Common myeloid progenitor, CD34-positive (primary cell): ENCODE data around the gene ATP1B1.

ENCODE experiments used
- CTCF ChIA-PET: fragments of 350-600 bp; sonication (Branson Sonifier 250); formaldehyde crosslinking; loops from one replicate; lab custom pipeline; 2021; ENCODE audit warnings: antibody characterized with exemption; lab: Charles Lee
- POLR2A ChIA-PET: fragments of 350-600 bp; sonication (Branson Sonifier 250); formaldehyde crosslinking; loops from one replicate; lab custom pipeline; 2021; ENCODE audit warnings: antibody characterized with exemption; lab: Charles Lee
- DNase-seq, 3 donors: peaks; one replicate each; pipeline versions ENCODE4 v3.0.0 to v3.0.0-alpha.2; 2013
- H3K27ac ChIP-seq, 2 experiments: 1 replicate in 1 of 2; 2 replicates in 1 of 2; pipeline ENCODE4 v1.7.0; 2013; ENCODE audit warnings: inconsistent platforms in 2 of 2, low read length in 2 of 2, mild to moderate bottlenecking in 2 of 2, low read depth in 1 of 2, moderate library complexity in 1 of 2; ENCODE audit not compliant: severe bottlenecking in 2 of 2, insufficient read depth in 1 of 2, poor library complexity in 1 of 2
- H3K27me3 ChIP-seq, 5 experiments: replicated peaks in 2 of 5; 1 replicate in 3 of 5; 2 replicates in 2 of 5; pipeline versions ENCODE4 v1.6.1 to v1.7.0; 2013; ENCODE audit warnings: low read length in 4 of 5, mild to moderate bottlenecking in 2 of 5, moderate library complexity in 2 of 5, inconsistent platforms in 1 of 5; ENCODE audit not compliant: insufficient read depth in 5 of 5, control insufficient read depth in 4 of 5
- H3K36me3 ChIP-seq, 4 experiments: 1 replicate in 2 of 4; 2 replicates in 2 of 4; pipeline versions ENCODE4 v1.6.1 to v1.7.0; 2013; ENCODE audit warnings: low read length in 3 of 4, control low read depth in 1 of 4, mild to moderate bottlenecking in 1 of 4; ENCODE audit not compliant: control insufficient read depth in 4 of 4, insufficient read depth in 4 of 4
- H3K4me1 ChIP-seq, 4 experiments: 1 replicate in 3 of 4; 2 replicates in 1 of 4; pipeline versions ENCODE4 v1.6.1 to v1.7.1; 2013; ENCODE audit warnings: low read length in 3 of 4, mild to moderate bottlenecking in 3 of 4, control low read depth in 1 of 4, inconsistent platforms in 1 of 4, moderate library complexity in 1 of 4; ENCODE audit not compliant: control insufficient read depth in 4 of 4, insufficient read depth in 4 of 4; ENCODE audit errors: control extremely low read depth in 1 of 4
- H3K4me3 ChIP-seq, 7 experiments: 1 replicate in 4 of 7; 2 replicates in 3 of 7; pipeline versions ENCODE4 v1.5.1 to v1.7.0; 2013; ENCODE audit warnings: mild to moderate bottlenecking in 7 of 7, low read length in 6 of 7, moderate library complexity in 6 of 7, inconsistent platforms in 2 of 7, low read depth in 2 of 7, control low read depth in 1 of 7; ENCODE audit not compliant: insufficient read depth in 4 of 7, control insufficient read depth in 1 of 7; ENCODE audit errors: extremely low read depth in 1 of 7
- H3K9me3 ChIP-seq, 5 experiments: 1 replicate in 4 of 5; 2 replicates in 1 of 5; pipeline versions ENCODE4 v1.6.1 to v1.7.1; 2013; ENCODE audit warnings: low read length in 4 of 5, mild to moderate bottlenecking in 2 of 5, inconsistent platforms in 1 of 5, low read depth in 1 of 5, moderate library complexity in 1 of 5; ENCODE audit not compliant: control insufficient read depth in 4 of 5, insufficient read depth in 2 of 5; ENCODE audit errors: control extremely low read depth in 1 of 5
- WGBS: methylation state at CpG from one replicate; pipeline ENCODE4 v1.1.5; 2013; ENCODE audit not compliant: insufficient coverage; 5-methylcytosine and 5-hydroxymethylcytosine counted together

The ATP1B1 gene

GRCh38 chr1:169103002-169103401 is 3.5 kb upstream of the ATP1B1 start:
- Histone ChIP-seq H3K4me1 (peaks cover 9 to 19% (median 15%) of the 10 kb centered on the region in 4 experiments), H3K4me3 (no peak overlapping the region), H3K27ac (no peak overlapping the region), H3K9me3 (no peaks in the 10 kb centered on the region), H3K27me3 (no peaks in the 10 kb centered on the region), H3K36me3 (no peaks in the 10 kb centered on the region)
- POLR2A ChIA-PET, result no interaction called here
- 93% methylated on average over 5 of the region's 5 CpGs for WGBS
- CTCF ChIA-PET, result interaction anchor here (1.0 to 1.4 kb wide), 2 partner anchors 18 to 245 kb away, joined by 5 read pairs; no protein-coding TSS in a partner anchor
- no peak for DNase-seq

- WGBS, result 88% methylated on average over 5 of the region's 6 CpGs
- no peaks in the 10 kb centered on the region for H3K9me3 ChIP-seq
- H3K36me3 ChIP-seq, result no peaks in the 10 kb centered on the region
- no peak for DNase-seq
- peaks cover 12 to 24% (median 20%) of the 10 kb centered on the region in 4 experiments for H3K4me1 ChIP-seq
- H3K27ac ChIP-seq, result no peak overlapping the region
- CTCF ChIA-PET, result interaction anchor here (1.0 to 1.4 kb wide), 4 partner anchors 14 to 500 kb away, joined by 5 read pairs; no protein-coding TSS in a partner anchor
- no peaks in the 10 kb centered on the region for H3K27me3 ChIP-seq
- POLR2A ChIA-PET, result no interaction called here
- peak overlapping the region in 1 of 7 experiments; percentile 5 for H3K4me3 ChIP-seq
These were observed 3.0 kb upstream of the ATP1B1 start for GRCh38 chr1:169103480-169103893.

GRCh38 chr1:169105087-169105433 is 1.4 kb upstream of the ATP1B1 start:
- H3K27me3 ChIP-seq, result no peaks in the 10 kb centered on the region
- no peaks in the 10 kb centered on the region for H3K9me3 ChIP-seq
- CTCF ChIA-PET, result interaction anchor here (1.1 to 1.3 kb wide), 3 partner anchors 10 to 16 kb away, joined by 3 to 5 read pairs (median 4); no protein-coding TSS in a partner anchor
- DNase-seq, result peak in 2 of 3 donors; percentile 50 to 63
- H3K27ac ChIP-seq, result no peak overlapping the region
- H3K4me1 ChIP-seq, result peaks cover 16 to 40% (median 35%) of the 10 kb centered on the region in 4 experiments
- H3K4me3 ChIP-seq, result peak overlapping the region in 6 of 7 experiments; percentile 73 to 92 (median 80)
- H3K36me3 ChIP-seq, result no peaks in the 10 kb centered on the region
- POLR2A ChIA-PET, result no interaction called here
- 59% methylated on average over 6 of the region's 6 CpGs for WGBS

- Histone ChIP-seq H3K4me3 (peak overlapping the region; percentile 68 to 92 (median 78)), H3K27me3 (no peaks in the 10 kb centered on the region), H3K27ac (no peak overlapping the region), H3K36me3 (no peaks in the 10 kb centered on the region), H3K9me3 (no peaks in the 10 kb centered on the region), H3K4me1 (peaks cover 21 to 45% (median 40%) of the 10 kb centered on the region in 4 experiments)
- CTCF ChIA-PET, result interaction anchor here (1.2 to 1.3 kb wide), 2 partner anchors 11 to 16 kb away, joined by 4 to 5 read pairs; no protein-coding TSS in a partner anchor
- DNase-seq, result peak; percentile 68 to 89 (median 83)
- POLR2A ChIA-PET, result interaction anchor here (1.2 kb wide), 1 partner anchor 27 kb away, joined by 3 read pairs; no protein-coding TSS in a partner anchor
- WGBS, result under 1% methylated on average over 47 of the region's 47 CpGs
These were observed 926 bp upstream of the ATP1B1 start for GRCh38 chr1:169105434-169106094.

GRCh38 chr1:169106921-169107602 is 572 bp downstream of the ATP1B1 start:
- Histone ChIP-seq H3K27me3 (no peaks in the 10 kb centered on the region), H3K36me3 (peaks cover 0 to 7% (median 5%) of the 10 kb centered on the region in 4 experiments), H3K27ac (peak overlapping the region; percentile 17 to 52), H3K4me1 (peaks cover 26 to 60% (median 53%) of the 10 kb centered on the region in 4 experiments), H3K9me3 (no peaks in the 10 kb centered on the region), H3K4me3 (peak overlapping the region; percentile 73 to 95 (median 88))
- CTCF ChIA-PET, result interaction anchor here (0.5 to 1.2 kb wide), 6 partner anchors 10 to 359 kb away, joined by 3 to 5 read pairs (median 3); no protein-coding TSS in a partner anchor
- WGBS, result 0% methylated on average over 34 of the region's 41 CpGs
- POLR2A ChIA-PET, result interaction anchor here (0.8 kb wide), 1 partner anchor 241 kb away, joined by 4 read pairs; no protein-coding TSS in a partner anchor
- peak in 1 of 3 donors; percentile 46 for DNase-seq

GRCh38 chr1:169107603-169108208 is 1.2 kb downstream of the ATP1B1 start:
- peak in 1 of 3 donors; percentile 49 for DNase-seq
- H3K36me3 ChIP-seq, result peaks cover 0 to 13% (median 10%) of the 10 kb centered on the region in 4 experiments
- ChIA-PET CTCF (interaction anchor here (0.5 to 1.8 kb wide), 9 partner anchors 10 to 358 kb away, joined by 3 to 5 read pairs (median 3); no protein-coding TSS in a partner anchor), POLR2A (no interaction called here)
- H3K9me3 ChIP-seq, result no peaks in the 10 kb centered on the region
- peaks cover 26 to 66% (median 57%) of the 10 kb centered on the region in 4 experiments for H3K4me1 ChIP-seq
- H3K4me3 ChIP-seq, result peak overlapping the region in 6 of 7 experiments; percentile 73 to 92 (median 86)
- peak overlapping the region; percentile 17 to 52 for H3K27ac ChIP-seq
- whole genome bisulfite sequencing, result 4% methylated on average over 4 of the region's 9 CpGs
- H3K27me3 ChIP-seq, result no peaks in the 10 kb centered on the region
